Right atrium auricular region (tissue), 2 donors: ENCODE results near the gene HSD17B2. TPM values are rescaled to one million over a fixed set of nuclear protein-coding genes. Genes with fewer than 3 reads are reported as not detected.

Experiments
- DNase-seq: peaks from one replicate; pipeline ENCODE4 v3.0.0-alpha.2; 2019; ENCODE audit warnings: low spot score
- H3K27ac ChIP-seq, 2 donors: fragments of 200-600 bp; sonication (generic); 1 replicate in 1 of 2; 2 replicates in 1 of 2; pipeline ENCODE4 v1.5.1; 2016 to 2019
- H3K27me3 ChIP-seq, 2 donors: fragments of 200-600 bp; sonication (generic); one replicate each; pipeline versions ENCODE4 v1.5.1 to v1.6.0; 2017 to 2019
- H3K36me3 ChIP-seq: fragments of 200-600 bp; sonication (generic); one replicate; pipeline ENCODE4 v1.5.1; 2016
- H3K4me1 ChIP-seq, 2 donors: fragments of 200-600 bp; sonication (generic); one replicate each; pipeline versions ENCODE4 v1.5.1 to v1.6.0; 2017 to 2019
- H3K4me3 ChIP-seq, 2 donors: fragments of 200-600 bp; sonication (generic); 1 replicate in 1 of 2; 2 replicates in 1 of 2; pipeline ENCODE4 v1.5.1; 2017 to 2019; ENCODE audit warnings: mild to moderate bottlenecking in 1 of 2, moderate library complexity in 1 of 2
- H3K9me3 ChIP-seq, 2 donors: fragments of 200-600 bp; sonication (generic); one replicate each; pipeline ENCODE4 v1.5.1; 2019
- CTCF ChIP-seq, 2 donors: fragments of 200-600 bp; sonication (generic); IDR thresholded peaks; one replicate each; pipeline ENCODE4 v1.5.1; 2019; ENCODE audit warnings: antibody characterized with exemption in 2 of 2
- total RNA-seq, 2 donors: library from RNA; depleted of rRNA; stranded (reverse); fragments of >200 nt; gene quantifications; one replicate each; pipeline ENCODE4 v1.1.0, GENCODE V29; 2016

HSD17B2 gene
- total RNA-seq, 2 donors from 2014 or later, result not detected

- no peak overlapping the region for H3K27ac ChIP-seq
- DNase-seq, result no peak
- no peaks in the 10 kb centered on the region for H3K9me3 ChIP-seq
- no peaks in the 10 kb centered on the region for H3K27me3 ChIP-seq
- H3K4me1 ChIP-seq, result no peaks in the 10 kb centered on the region
- no peak for TF ChIP-seq CTCF (IDR thresholded peaks at IDR 0.05)
- no peak overlapping the region for H3K4me3 ChIP-seq
- H3K36me3 ChIP-seq, result no peaks in the 10 kb centered on the region
Observed at GRCh38 chr16:82092711-82093110, 57.7 kb downstream of the HSD17B2 start.

GRCh38 chr16:82093666-82094300 is 58.7 kb downstream of the HSD17B2 start:
- Histone ChIP-seq H3K36me3 (no peaks in the 10 kb centered on the region), H3K27ac (no peak overlapping the region), H3K4me1 (no peaks in the 10 kb centered on the region), H3K27me3 (no peaks in the 10 kb centered on the region), H3K4me3 (no peak overlapping the region), H3K9me3 (no peaks in the 10 kb centered on the region)
- TF ChIP-seq CTCF (IDR thresholded peaks at IDR 0.05), result no peak
- no peak for DNase-seq

- H3K27me3 ChIP-seq, result no peaks in the 10 kb centered on the region
- DNase-seq, result no peak
- H3K9me3 ChIP-seq, result no peaks in the 10 kb centered on the region
- H3K4me3 ChIP-seq, result no peak overlapping the region
- H3K27ac ChIP-seq, result no peak overlapping the region
- H3K4me1 ChIP-seq, result no peaks in the 10 kb centered on the region
- no peak for TF ChIP-seq CTCF (IDR thresholded peaks at IDR 0.05)
- H3K36me3 ChIP-seq, result no peaks in the 10 kb centered on the region
Observed at GRCh38 chr16:82094942-82095540, 60.0 kb downstream of the HSD17B2 start.

- Histone ChIP-seq H3K4me1 (no peaks in the 10 kb centered on the region), H3K4me3 (no peak overlapping the region), H3K27me3 (no peaks in the 10 kb centered on the region), H3K9me3 (no peaks in the 10 kb centered on the region), H3K36me3 (no peaks in the 10 kb centered on the region), H3K27ac (no peak overlapping the region)
- DNase-seq, result no peak
- no peak for TF ChIP-seq CTCF (IDR thresholded peaks at IDR 0.05)
Observed at GRCh38 chr16:82096641-82097040, 61.6 kb downstream of the HSD17B2 start.

- Histone ChIP-seq H3K36me3 (no peaks in the 10 kb centered on the region), H3K4me1 (peaks cover 0 to 3% of the 10 kb centered on the region in 2 donors), H3K9me3 (no peaks in the 10 kb centered on the region), H3K27me3 (no peaks in the 10 kb centered on the region), H3K27ac (no peak overlapping the region), H3K4me3 (no peak overlapping the region)
- DNase-seq, result no peak
- no peak for TF ChIP-seq CTCF (IDR thresholded peaks at IDR 0.05)
Observed at GRCh38 chr16:82105107-82105506, 70.1 kb downstream of the HSD17B2 start.

- no peak for DNase-seq
- Histone ChIP-seq H3K27me3 (no peaks in the 10 kb centered on the region), H3K36me3 (no peaks in the 10 kb centered on the region), H3K27ac (no peak overlapping the region), H3K9me3 (no peaks in the 10 kb centered on the region), H3K4me3 (no peak overlapping the region), H3K4me1 (peaks cover 0 to 3% of the 10 kb centered on the region in 2 donors)
- no peak for TF ChIP-seq CTCF (IDR thresholded peaks at IDR 0.05)
Observed at GRCh38 chr16:82108100-82108499, 73.0 kb downstream of the HSD17B2 start.
